ENCODE measurements around the gene HOXD13.

GRCh38 chr2:176103742-176104315 lies 11.3 kb downstream of the HOXD13 start:
- TF ChIP-seq CTCF (conservative IDR thresholded peaks at IDR 0.05 in 1 of 2, IDR thresholded peaks at IDR 0.05 in 1 of 2; ENCODE audit: low read depth in 1 of 2, low read length in 2 of 2) = no peak
- TF ChIP-seq EZH2 (IDR thresholded peaks at IDR 0.05; ENCODE audit: low read length, missing control alignments) = no peak

All from fibroblast of lung (primary cell).